SK-N-SH (cell line): ENCODE results near the gene CDH4.

Experiments
- JUND ChIP-seq: IDR thresholded peaks from 2 replicates; pipeline ENCODE4 v1.4.0; 2012
- RAD21 ChIP-seq: IDR thresholded peaks from 2 replicates; pipeline ENCODE4 v1.6.1; 2012; ENCODE audit warnings: mild to moderate bottlenecking, low read length
- SMC3 ChIP-seq: IDR thresholded peaks from 2 replicates; pipeline ENCODE4 v1.6.1; 2012; ENCODE audit warnings: low read depth, low read length, improper control_type of control experiment

GRCh38 chr20:61429458-61430227, 177.6 kb downstream of the CDH4 start:
- no peak for TF ChIP-seq JUND
- no peak for TF ChIP-seq SMC3
- TF ChIP-seq RAD21: no peak
